HepG2 (cell line): ENCODE data around the gene SRSF2. TPM values are rescaled to one million over a fixed set of nuclear protein-coding genes. Genes with fewer than 3 reads are reported as not detected.

Experiments used
- ATAC-seq: fragments of 200-7000 bp; cut with Tn5 transposase; 3 replicates; pipeline ENCODE4 v1.9.1; 2020; ENCODE audit warnings: mild to moderate bottlenecking, moderate library complexity
- BruUV-seq: library from RNA; stranded (reverse); fragments of 400-500 nt; replicated peaks from 2 replicates; lab custom pipeline; 2021; lab: Mats Ljungman, UMichigan
- CTCF ChIA-PET: fragments of 300-600 bp; formaldehyde crosslinking; extraction: SDS; loops from one replicate; lab custom pipeline; 2021; ENCODE audit warnings: low total read pairs, inconsistent platforms, low intra/inter-chr PET ratio; lab: Yijun Ruan, JAX
- POLR2A ChIA-PET: fragments of 350-600 bp; sonication (Branson Sonifier 250); formaldehyde crosslinking; loops from one replicate; lab custom pipeline; 2020; ENCODE audit warnings: antibody characterized with exemption, inconsistent platforms; lab: Yijun Ruan, JAX
- DNase-seq: peaks from one replicate; pipeline ENCODE4 v3.0.0-alpha.2; 2015; ENCODE audit warnings: low spot score
- FAIRE-seq: peaks from 3 replicates; lab custom pipeline; 2011; peaks lifted over from hg19 to GRCh38; lab: Jason Lieb, UNC
- H2AFZ ChIP-seq: one replicate; pipeline ENCODE4 v1.6.1; 2011; ENCODE audit warnings: low read length, inconsistent platforms
- H3K27ac ChIP-seq: fragments of 300-600 bp; 3 replicates; pipeline ENCODE4 v1.8.0; 2011; ENCODE audit warnings: mixed run types, mild to moderate bottlenecking, mixed read lengths, low read length, inconsistent platforms; ENCODE audit not compliant: insufficient read depth; ENCODE audit errors: extremely low read length
- H3K27me3 ChIP-seq, 2 experiments: fragments of 200-600 bp in 1 of 2; 2 replicates in 1 of 2; 3 replicates in 1 of 2; pipeline versions ENCODE4 v1.6.0 to v1.8.0; 2011; ENCODE audit warnings: low read length in 2 of 2, mild to moderate bottlenecking in 2 of 2, moderate library complexity in 2 of 2, inconsistent platforms in 1 of 2; ENCODE audit not compliant: insufficient read depth in 2 of 2, control insufficient read depth in 1 of 2
- H3K36me3 ChIP-seq, 2 experiments: fragments of 200-600 bp in 1 of 2; replicated peaks in 1 of 2; 2 replicates in 1 of 2; 3 replicates in 1 of 2; pipeline versions ENCODE4 v1.5.1 to v1.8.0; 2011; ENCODE audit warnings: low read length in 2 of 2, inconsistent platforms in 1 of 2; ENCODE audit not compliant: insufficient read depth in 2 of 2, control insufficient read depth in 1 of 2
- H3K4me1 ChIP-seq: 2 replicates; pipeline ENCODE4 v1.5.1; 2012; ENCODE audit warnings: low read length, inconsistent platforms; ENCODE audit not compliant: insufficient read depth
- H3K4me2 ChIP-seq: 2 replicates; pipeline ENCODE4 v1.6.0; 2011; ENCODE audit warnings: low read depth, low read length, inconsistent platforms
- H3K4me3 ChIP-seq, 3 experiments: fragments of 200-600 bp in 1 of 3; sonication (generic), shearing (Covaris generic) in 1 of 3; replicated peaks in 1 of 3; 2 replicates each; pipeline ENCODE4 v1.5.1; 2011 to 2016; ENCODE audit warnings: low read length in 3 of 3, inconsistent platforms in 2 of 3, low read depth in 2 of 3, mild to moderate bottlenecking in 2 of 3, control low read depth in 1 of 3, mixed read lengths in 1 of 3; ENCODE audit not compliant: insufficient read depth in 1 of 3
- H3K79me2 ChIP-seq: one replicate; pipeline ENCODE4 v1.6.1; 2011; ENCODE audit warnings: low read length, inconsistent platforms; ENCODE audit not compliant: insufficient read depth
- H3K9ac ChIP-seq: 2 replicates; pipeline ENCODE4 v1.6.0; 2011; ENCODE audit warnings: mild to moderate bottlenecking, low read depth, low read length, inconsistent platforms; ENCODE audit not compliant: insufficient read depth
- H3K9me3 ChIP-seq: 2 replicates; pipeline ENCODE4 v1.5.1; 2012; ENCODE audit warnings: mild to moderate bottlenecking, low read length
- H4K20me1 ChIP-seq: 2 replicates; pipeline ENCODE4 v1.6.0; 2011; ENCODE audit warnings: inconsistent platforms, mild to moderate bottlenecking, low read length, moderate library complexity; ENCODE audit not compliant: insufficient read depth
- BCL3 ChIP-seq: sonication (generic); formaldehyde crosslinking; IDR thresholded peaks from 2 replicates; pipeline ENCODE4 v1.5.1; 2020; ENCODE audit warnings: mild to moderate bottlenecking, missing genetic modification reagents, moderate library complexity
- CCDC6 ChIP-seq: sonication (generic); formaldehyde crosslinking; IDR thresholded peaks from 2 replicates; pipeline ENCODE4 v1.8.1; 2022; ENCODE audit warnings: mild to moderate bottlenecking, missing genetic modification reagents, moderate library complexity
- CREB1 ChIP-seq, 2 experiments: fragments of 450-650 bp in 1 of 2; IDR thresholded peaks; 2 replicates each; pipeline ENCODE4 v1.6.1; 2016 to 2017; ENCODE audit warnings: control low read depth in 1 of 2, mild to moderate bottlenecking in 1 of 2, missing compliant biosample characterization in 1 of 2, missing genetic modification characterization in 1 of 2
- ETV6 ChIP-seq: sonication (generic); formaldehyde crosslinking; conservative IDR thresholded peaks from 2 replicates; pipeline ENCODE4 v1.4.0; 2020; ENCODE audit warnings: missing genetic modification reagents
- HNF1B ChIP-seq: sonication (generic); formaldehyde crosslinking; IDR thresholded peaks from 2 replicates; pipeline ENCODE4 v1.5.1; 2020; ENCODE audit warnings: mild to moderate bottlenecking, moderate library complexity, missing genetic modification reagents
- HNRNPUL1 ChIP-seq: fragments of 200-400 bp; formaldehyde crosslinking; IDR thresholded peaks from 2 replicates; pipeline ENCODE4 v1.6.1; 2017; ENCODE audit warnings: low read depth, mild to moderate bottlenecking, low read length, moderate library complexity
- MAFG ChIP-seq: sonication (generic); formaldehyde crosslinking; IDR thresholded peaks from 2 replicates; pipeline ENCODE4 v1.5.1; 2020; ENCODE audit warnings: mild to moderate bottlenecking, missing genetic modification reagents
- MIER3 ChIP-seq: IDR thresholded peaks from 2 replicates; pipeline ENCODE4 v1.6.1; 2016; ENCODE audit warnings: missing compliant biosample characterization, borderline replicate concordance
- PHF8 ChIP-seq: sonication (generic); formaldehyde crosslinking; IDR thresholded peaks from 2 replicates; pipeline ENCODE4 v1.5.0; 2020; ENCODE audit warnings: missing genetic modification reagents
- PRMT3 ChIP-seq: sonication (generic); formaldehyde crosslinking; IDR thresholded peaks from 2 replicates; pipeline ENCODE4 v1.8.1; 2022; ENCODE audit warnings: low read depth, mild to moderate bottlenecking, moderate library complexity, missing genetic modification reagents, borderline replicate concordance
- RCOR2 ChIP-seq: IDR thresholded peaks from 2 replicates; pipeline ENCODE4 v1.6.1; 2016; ENCODE audit warnings: missing biosample characterization, missing genetic modification reagents
- RORA ChIP-seq: sonication (generic); formaldehyde crosslinking; IDR thresholded peaks from 2 replicates; pipeline ENCODE4 v1.5.0; 2020; ENCODE audit warnings: mild to moderate bottlenecking, missing genetic modification reagents, moderate library complexity
- SIN3B ChIP-seq: fragments of 150-350 bp; IDR thresholded peaks from 2 replicates; pipeline ENCODE4 v1.6.1; 2014; ENCODE audit warnings: low read length
- ZBED4 ChIP-seq: sonication (generic); formaldehyde crosslinking; IDR thresholded peaks from 2 replicates; pipeline ENCODE4 v1.4.0; 2020; ENCODE audit warnings: missing genetic modification reagents, borderline replicate concordance
- ZMAT5 ChIP-seq: sonication (generic); formaldehyde crosslinking; IDR thresholded peaks from 2 replicates; pipeline ENCODE4 v1.5.0; 2020; ENCODE audit warnings: mild to moderate bottlenecking, low read depth, missing genetic modification reagents, borderline replicate concordance
- ZNF256 ChIP-seq: sonication (generic); formaldehyde crosslinking; conservative IDR thresholded peaks from 2 replicates; pipeline ENCODE4 v1.4.0; 2020; ENCODE audit warnings: missing genetic modification reagents
- WGBS: methylation state at CpG from one replicate; pipeline ENCODE4 v1.1.6; 2017; ENCODE audit warnings: low lambda C conversion rate; 5-methylcytosine and 5-hydroxymethylcytosine counted together
- in situ Hi-C: cut with HindIII; loops from 2 replicates; pipeline ENCODE4 v1.10.0; 2017; ENCODE audit warnings: low pct_unique_long_range_greater_than_20kb; ENCODE audit not compliant: extremely low pct_ligation_motif_present
- intact Hi-C: fragments of 100-400 bp; cut with micrococcal nuclease; formaldehyde crosslinking; loops from one replicate; pipeline ENCODE4 v1.10.0; 2022; ENCODE audit not compliant: unreplicated experiment
- polyA plus RNA-seq, 8 experiments: library from polyadenylated mRNA; depleted of rRNA in 3 of 8; stranded (reverse) in 7 of 8; unstranded in 1 of 8; fragments of >200 nt; fragmentation: Illumina TruSeq in 4 of 8; extraction: Trizol in 4 of 8; gene quantifications; 2 replicates each; pipeline versions ENCODE4 v1.2.1 to v1.2.3, GENCODE V29; 2011 to 2016; ENCODE audit warnings: low read depth in 4 of 8, missing spikeins in 1 of 8, mixed read lengths in 1 of 8; ENCODE audit not compliant: insufficient read depth in 1 of 8
- total RNA-seq, 5 experiments: library from RNA; depleted of rRNA; stranded (reverse); fragments of >200 nt; fragmentation: Illumina TruSeq; extraction: Trizol; gene quantifications; 2 replicates each; pipeline ENCODE4 v1.2.3, GENCODE V29; 2016; ENCODE audit warnings: low read depth in 1 of 5

Gene SRSF2
- total and polyA plus RNA-seq, 2 of the 13 experiments (the other 11 are each of a cell fraction or from before 2014, with no cell fraction given): 306 to 319 TPM

GRCh38 chr17:76720211-76720610, 16.9 kb downstream of the SRSF2 start:
- Histone ChIP-seq H3K36me3 (peaks cover 39 to 87% of the 10 kb centered on the region in 2 experiments), H3K4me1 (peaks cover 39% of the 10 kb centered on the region), H3K27ac (no peak overlapping the region), H3K4me3 (no peak overlapping the region), H3K9ac (no peak overlapping the region), H3K9me3 (no peaks in the 10 kb centered on the region), H4K20me1 (peaks cover 3% of the 10 kb centered on the region; the same call in 1 of the 2 replicates), H3K79me2 (peaks cover 26% of the 10 kb centered on the region), H3K27me3 (no peaks in the 10 kb centered on the region), H2AFZ (no peak overlapping the region), H3K4me2 (no peak overlapping the region)
- BruUV-seq: no TSS peak
- in situ Hi-C loops: no loop called here
- intact Hi-C loops: no loop called here
- POLR2A ChIA-PET: interaction anchor here (2.3 kb wide), 1 partner anchor 13 kb away, joined by 8 read pairs; no protein-coding TSS in a partner anchor
- WGBS: 96% methylated on average over 9 of the region's 9 CpGs
- CTCF ChIA-PET: no interaction called here
- no peak for ATAC-seq
- no peak for DNase-seq
- no peak for FAIRE-seq
- TF ChIP-seq RORA: no peak
- TF ChIP-seq MIER3 (CRISPR knock-in tag): no peak
- TF ChIP-seq HNRNPUL1: no peak
- TF ChIP-seq BCL3: no peak
- no peak for TF ChIP-seq PRMT3 (CRISPR knock-in tag)
- no peak for TF ChIP-seq HNF1B (CRISPR knock-in tag)
- no peak for TF ChIP-seq PHF8 (CRISPR knock-in tag)
- no peak for TF ChIP-seq MAFG (CRISPR knock-in tag)
- TF ChIP-seq ZNF256: no peak
- no peak for TF ChIP-seq CREB1 (IDR thresholded peaks at IDR 0.05)
- TF ChIP-seq CREB1 (CRISPR knock-in tag; IDR thresholded peaks at IDR 0.05): no peak
- no peak for TF ChIP-seq ZBED4 (CRISPR knock-in tag)
- TF ChIP-seq CCDC6: no peak
- no peak for TF ChIP-seq SIN3B
- TF ChIP-seq ZMAT5: no peak
- TF ChIP-seq RCOR2 (CRISPR knock-in tag): no peak
- TF ChIP-seq ETV6 (CRISPR knock-in tag): no peak
